Fibroblast of pulmonary artery (primary cell): Measurements from ENCODE around the gene MTA1.

ENCODE experiments used
- DNase-seq: peaks from one replicate; pipeline ENCODE4 v3.0.0-alpha.2; 2010; ENCODE audit warnings: low read depth
- H3K4me3 ChIP-seq: replicated peaks from 2 replicates; pipeline ENCODE4 v1.5.1; 2011; ENCODE audit warnings: low read depth, mild to moderate bottlenecking, control low read depth, low read length, moderate library complexity
- TF ChIP-seq, protein P1 (sequence below): IDR thresholded peaks from 2 replicates; pipeline ENCODE4 v1.5.1; 2011; ENCODE audit warnings: mild to moderate bottlenecking, control low read depth, low read length, inconsistent platforms; ENCODE audit errors: missing control alignments

MTA1 gene

GRCh38 chr14:105465209-105466031 lies 45.8 kb downstream of the MTA1 start:
- H3K4me3 ChIP-seq = no peak overlapping the region
- DNase-seq = no peak
- TF ChIP-seq, protein P1, sequence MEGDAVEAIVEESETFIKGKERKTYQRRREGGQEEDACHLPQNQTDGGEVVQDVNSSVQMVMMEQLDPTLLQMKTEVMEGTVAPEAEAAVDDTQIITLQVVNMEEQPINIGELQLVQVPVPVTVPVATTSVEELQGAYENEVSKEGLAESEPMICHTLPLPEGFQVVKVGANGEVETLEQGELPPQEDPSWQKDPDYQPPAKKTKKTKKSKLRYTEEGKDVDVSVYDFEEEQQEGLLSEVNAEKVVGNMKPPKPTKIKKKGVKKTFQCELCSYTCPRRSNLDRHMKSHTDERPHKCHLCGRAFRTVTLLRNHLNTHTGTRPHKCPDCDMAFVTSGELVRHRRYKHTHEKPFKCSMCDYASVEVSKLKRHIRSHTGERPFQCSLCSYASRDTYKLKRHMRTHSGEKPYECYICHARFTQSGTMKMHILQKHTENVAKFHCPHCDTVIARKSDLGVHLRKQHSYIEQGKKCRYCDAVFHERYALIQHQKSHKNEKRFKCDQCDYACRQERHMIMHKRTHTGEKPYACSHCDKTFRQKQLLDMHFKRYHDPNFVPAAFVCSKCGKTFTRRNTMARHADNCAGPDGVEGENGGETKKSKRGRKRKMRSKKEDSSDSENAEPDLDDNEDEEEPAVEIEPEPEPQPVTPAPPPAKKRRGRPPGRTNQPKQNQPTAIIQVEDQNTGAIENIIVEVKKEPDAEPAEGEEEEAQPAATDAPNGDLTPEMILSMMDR = no peak

DNA sequence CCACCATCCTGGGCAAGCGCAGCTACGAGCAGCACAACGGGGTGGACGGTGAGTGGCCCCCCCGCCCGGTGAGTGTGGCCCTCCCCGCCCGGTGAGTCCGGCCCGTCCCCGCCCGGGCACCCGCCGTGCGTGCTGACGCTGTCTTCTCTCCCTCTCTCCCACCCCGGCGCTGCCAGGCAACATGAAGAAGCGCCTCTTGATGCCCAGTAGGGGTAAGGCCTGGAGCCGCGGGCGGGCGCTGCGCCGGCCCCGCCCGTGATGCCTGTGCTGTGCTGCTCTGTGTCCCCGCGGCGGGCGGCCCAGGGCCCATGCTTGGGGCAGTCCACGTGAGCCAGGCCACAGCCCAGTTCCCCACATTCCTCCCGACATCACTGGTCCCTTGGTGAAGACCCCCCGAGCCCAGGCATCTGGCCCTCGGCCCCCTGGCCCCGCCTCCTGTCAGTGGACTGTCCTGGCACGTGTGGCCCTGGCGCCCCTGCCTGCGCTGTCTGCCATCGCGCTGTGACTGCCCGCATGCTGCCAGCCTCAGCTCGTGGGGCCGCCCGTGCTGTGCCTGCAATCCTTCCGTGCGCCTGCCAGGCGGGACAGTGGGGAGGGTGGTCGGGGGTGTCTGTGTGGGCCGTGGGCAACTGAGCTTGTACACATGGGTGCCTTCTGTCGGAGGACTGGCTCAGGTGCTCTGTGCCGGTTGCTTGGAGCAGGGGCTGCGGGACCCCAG lies 47.1 kb downstream of the MTA1 start:
- TF ChIP-seq, protein P1 = no peak
- H3K4me3 ChIP-seq = no peak overlapping the region
- no peak for DNase-seq

- no peak for DNase-seq
- TF ChIP-seq, protein P1 = no peak
- no peak overlapping the region for H3K4me3 ChIP-seq
Observed at GRCh38 chr14:105467249-105467941, 47.8 kb downstream of the MTA1 start.

DNA sequence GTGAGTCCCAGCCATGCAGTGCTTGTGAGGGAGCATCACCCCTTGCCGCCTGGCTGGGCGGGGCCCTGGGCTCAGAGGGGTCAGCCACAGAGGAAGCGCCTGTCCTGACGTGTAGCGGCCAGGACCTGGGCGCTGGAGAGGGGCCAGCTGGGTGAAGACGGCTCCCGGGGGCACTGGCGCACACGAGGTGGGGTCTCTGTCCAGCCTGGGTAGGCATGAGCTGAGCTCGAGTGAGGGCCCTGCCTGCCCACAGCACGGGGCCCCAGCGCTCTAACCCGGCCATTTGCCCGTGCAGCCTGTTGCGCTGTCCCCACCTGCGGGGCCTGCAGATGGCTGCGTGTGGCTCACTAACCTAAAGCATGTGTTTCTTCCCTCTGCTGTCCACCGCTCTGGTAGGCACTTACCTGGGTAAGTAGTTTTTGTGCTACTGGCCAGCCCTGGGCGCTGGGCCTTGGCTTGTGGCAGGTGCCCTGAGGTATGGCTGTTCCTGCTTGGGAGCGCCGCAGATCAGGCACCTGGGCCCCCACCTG lies 48.4 kb downstream of the MTA1 start:
- no peak overlapping the region for H3K4me3 ChIP-seq
- no peak for DNase-seq
- TF ChIP-seq, protein P1 = no peak

DNA sequence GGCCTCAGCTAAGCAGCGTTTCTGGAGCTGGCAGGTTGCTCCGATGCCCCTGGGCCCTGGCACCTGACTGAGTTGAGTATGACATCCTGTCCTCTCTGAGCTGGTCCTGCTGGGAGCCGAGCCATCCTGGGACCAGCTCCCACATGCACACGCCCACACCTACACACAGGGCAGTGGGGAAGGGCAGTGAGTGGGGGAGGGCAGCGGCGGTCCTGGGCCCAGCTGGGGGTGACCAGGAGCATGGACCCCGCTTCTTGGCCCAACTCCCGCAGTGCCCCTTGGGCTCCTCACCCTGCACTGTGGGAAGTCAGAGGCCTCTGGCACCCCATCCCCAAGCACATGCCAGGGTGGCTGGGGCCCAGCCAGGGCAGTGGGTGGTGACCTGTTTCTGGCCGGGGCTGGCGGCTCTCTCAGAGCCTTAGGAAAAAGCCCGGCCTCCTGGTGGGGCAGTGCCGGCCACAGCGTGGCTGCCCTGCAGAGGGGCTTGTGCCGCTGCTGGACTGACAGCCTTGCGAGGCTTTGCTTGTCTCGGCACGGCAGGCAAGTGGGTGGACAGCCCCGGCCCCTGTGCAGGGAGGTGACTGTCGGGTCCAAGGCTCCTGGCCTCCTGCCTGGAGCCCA lies 49.1 kb downstream of the MTA1 start:
- DNase-seq = no peak
- TF ChIP-seq, protein P1 = no peak

GRCh38 chr14:105469456-105470349 lies 50.1 kb downstream of the MTA1 start:
- no peak for DNase-seq
- no peak overlapping the region for H3K4me3 ChIP-seq
- TF ChIP-seq, protein P1 = no peak

More for the DNA sequence above, 49.1 kb downstream of the MTA1 start:
- no peak overlapping the region for H3K4me3 ChIP-seq
